GM12874 (cell line): ENCODE results near the gene ITGB1BP1.

Experiments
- TF ChIP-seq, protein P1 (sequence below): IDR thresholded peaks from 2 replicates; pipeline ENCODE4 v1.5.1; 2011; ENCODE audit warnings: low read depth, mild to moderate bottlenecking, control low read depth, low read length, moderate library complexity; ENCODE audit not compliant: insufficient read depth

Gene ITGB1BP1

GRCh38 chr2:9398881-9399780, 24.2 kb downstream of the ITGB1BP1 start:
- TF ChIP-seq, protein P1, sequence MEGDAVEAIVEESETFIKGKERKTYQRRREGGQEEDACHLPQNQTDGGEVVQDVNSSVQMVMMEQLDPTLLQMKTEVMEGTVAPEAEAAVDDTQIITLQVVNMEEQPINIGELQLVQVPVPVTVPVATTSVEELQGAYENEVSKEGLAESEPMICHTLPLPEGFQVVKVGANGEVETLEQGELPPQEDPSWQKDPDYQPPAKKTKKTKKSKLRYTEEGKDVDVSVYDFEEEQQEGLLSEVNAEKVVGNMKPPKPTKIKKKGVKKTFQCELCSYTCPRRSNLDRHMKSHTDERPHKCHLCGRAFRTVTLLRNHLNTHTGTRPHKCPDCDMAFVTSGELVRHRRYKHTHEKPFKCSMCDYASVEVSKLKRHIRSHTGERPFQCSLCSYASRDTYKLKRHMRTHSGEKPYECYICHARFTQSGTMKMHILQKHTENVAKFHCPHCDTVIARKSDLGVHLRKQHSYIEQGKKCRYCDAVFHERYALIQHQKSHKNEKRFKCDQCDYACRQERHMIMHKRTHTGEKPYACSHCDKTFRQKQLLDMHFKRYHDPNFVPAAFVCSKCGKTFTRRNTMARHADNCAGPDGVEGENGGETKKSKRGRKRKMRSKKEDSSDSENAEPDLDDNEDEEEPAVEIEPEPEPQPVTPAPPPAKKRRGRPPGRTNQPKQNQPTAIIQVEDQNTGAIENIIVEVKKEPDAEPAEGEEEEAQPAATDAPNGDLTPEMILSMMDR: no peak

DNA sequence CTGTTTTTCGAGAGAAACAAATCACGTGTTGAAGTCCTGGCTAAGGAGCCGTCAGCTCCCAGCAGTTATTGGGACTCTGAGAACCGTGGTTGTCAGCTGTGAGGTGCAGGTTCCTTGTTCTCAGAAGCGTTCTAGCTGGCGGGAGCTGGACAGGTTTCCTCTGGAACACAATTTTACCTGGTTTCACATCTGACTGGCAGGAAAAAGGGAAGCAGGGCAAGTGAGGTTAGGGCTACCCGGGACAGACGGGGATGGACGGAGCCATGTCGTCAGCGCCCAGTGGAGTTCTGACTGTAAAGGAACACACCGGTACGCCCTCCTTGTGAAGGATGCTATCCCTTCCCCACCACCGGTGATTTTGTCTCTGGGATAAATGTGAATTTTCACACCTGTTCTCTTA, 26.1 kb downstream of the ITGB1BP1 start:
- TF ChIP-seq, protein P1: no peak

DNA sequence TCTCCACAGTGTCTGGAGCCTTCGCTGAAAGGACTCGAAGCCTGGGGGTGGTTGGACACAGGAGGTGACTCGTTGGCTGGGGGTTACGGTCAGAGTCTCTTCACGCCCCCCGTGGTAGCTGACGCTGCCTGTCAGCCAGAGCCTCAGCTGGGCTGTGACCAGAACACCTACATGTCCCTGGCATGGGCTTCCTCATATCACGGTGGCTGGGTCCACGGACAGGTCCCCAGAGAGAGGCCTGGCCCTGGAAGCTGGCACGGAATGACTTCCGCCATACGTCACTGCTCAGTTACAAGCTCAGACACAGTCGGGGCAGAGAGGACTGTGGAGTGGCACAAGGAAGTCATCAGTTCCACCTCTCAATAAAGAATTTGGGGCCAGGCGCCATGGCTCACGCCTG, 28.5 kb downstream of the ITGB1BP1 start:
- TF ChIP-seq, protein P1: no peak

- TF ChIP-seq, protein P1: no peak
Measured at GRCh38 chr2:9392898-9393765, 30.2 kb downstream of the ITGB1BP1 start.

DNA sequence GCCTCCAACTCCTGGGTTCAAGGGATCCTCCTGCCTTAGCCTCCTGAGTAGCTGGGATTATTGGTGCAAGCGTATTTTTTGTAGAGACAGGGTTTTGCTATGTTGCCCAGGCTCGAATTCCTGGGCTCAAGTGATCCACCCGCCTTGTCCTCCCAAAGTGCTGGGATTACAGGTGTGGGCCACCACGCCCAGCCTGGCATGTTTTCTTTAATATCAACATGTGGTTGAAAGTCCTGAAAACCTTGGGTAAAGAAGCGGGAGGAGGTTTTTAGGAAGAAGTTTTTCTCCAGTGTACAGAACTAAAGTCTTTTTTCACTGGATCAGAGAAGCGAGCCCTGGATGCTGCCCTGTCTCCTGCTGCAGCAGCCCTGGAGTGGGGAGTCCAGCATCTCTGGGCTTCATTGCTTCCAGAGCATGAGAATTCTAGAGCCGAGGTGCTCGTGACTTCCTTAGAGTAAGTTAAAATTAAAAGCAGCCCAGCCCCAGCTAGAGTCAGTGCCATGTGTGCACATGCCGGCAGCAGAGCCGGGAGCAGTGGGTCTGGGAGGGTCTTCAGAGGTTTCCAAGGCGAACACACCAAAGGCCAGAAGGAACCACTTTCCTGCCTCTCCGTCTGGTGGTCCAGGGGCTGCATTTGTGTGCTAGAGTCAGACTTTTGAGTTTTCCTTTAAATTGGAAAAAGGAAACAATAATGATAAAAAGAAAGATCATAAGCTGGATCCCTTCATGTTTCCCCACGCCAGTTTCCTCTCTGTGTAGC, 31.2 kb downstream of the ITGB1BP1 start:
- TF ChIP-seq, protein P1: no peak

GRCh38 chr2:9390991-9391390, 32.3 kb downstream of the ITGB1BP1 start:
- TF ChIP-seq, protein P1: no peak
